ENCODE data around the gene ZNF219.
"Not testable (repeated sequence)": the region's sequence is repeated elsewhere in the genome, so short reads cannot be mapped to it uniquely, and the experiment has no call there.

ZNF219 gene

GRCh38 chr14:21041676-21042433 is 56.6 kb downstream of the ZNF219 start, which contains the start of gene RNASE7:
TSS of gene RNASE7 (plus strand) at chr14:21042362. CDS start at chr14:21042993, 631 bp downstream.
- no peak for DNase-seq

- not testable (repeated sequence) for DNase-seq
Measured at GRCh38 chr14:21040941-21041340, 57.5 kb downstream of the ZNF219 start.

GRCh38 chr14:21040370-21040925 is 58.0 kb downstream of the ZNF219 start:
- DNase-seq: no peak
